AML-193 (cell line): ENCODE results near the gene SP3.

Experiments used
- DNase-seq, 2 experiments: peaks; one replicate each; lab custom pipeline; 2025; lab: John Stamatoyannopoulos, UW

The SP3 gene

DNA sequence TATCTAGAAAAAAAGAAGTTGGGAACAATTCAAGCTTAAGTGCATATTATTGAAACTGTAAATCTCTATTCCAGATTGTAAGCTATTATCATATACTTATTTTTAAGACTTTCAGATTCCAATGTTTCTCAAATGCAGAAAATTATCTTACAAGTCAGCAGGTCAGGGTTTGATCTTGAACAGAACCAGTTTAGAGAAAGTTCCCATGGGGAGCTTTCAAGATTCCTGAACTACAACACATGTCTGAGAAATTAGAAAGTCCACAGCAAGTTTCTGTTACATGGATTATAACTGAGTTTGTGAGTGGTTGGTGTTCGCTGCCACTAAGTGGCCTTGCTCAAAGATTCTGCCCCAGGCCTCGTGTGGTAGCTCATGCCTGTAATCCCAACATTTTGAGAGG lies 31.6 kb upstream of the SP3 start:
- no peak for DNase-seq

DNA sequence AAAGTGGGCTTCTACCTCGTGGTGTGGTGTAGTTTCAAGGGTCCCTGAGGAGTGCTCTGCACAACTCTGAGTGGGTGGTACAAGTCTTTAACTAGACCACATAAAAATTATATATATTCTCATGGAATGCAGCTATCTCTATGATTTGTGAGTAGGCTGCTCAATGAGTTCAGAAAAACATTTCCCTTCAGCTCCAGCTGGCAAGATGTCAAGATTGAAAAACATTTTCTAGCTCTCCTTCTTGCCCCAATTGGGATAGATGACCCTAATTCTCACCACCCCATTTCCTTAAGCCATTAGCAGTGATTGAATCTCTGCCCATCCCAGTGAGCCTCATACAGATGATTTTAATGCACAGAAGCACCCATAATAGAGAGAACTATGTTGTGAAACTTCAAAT lies 28.3 kb upstream of the SP3 start:
- no peak for DNase-seq

DNA sequence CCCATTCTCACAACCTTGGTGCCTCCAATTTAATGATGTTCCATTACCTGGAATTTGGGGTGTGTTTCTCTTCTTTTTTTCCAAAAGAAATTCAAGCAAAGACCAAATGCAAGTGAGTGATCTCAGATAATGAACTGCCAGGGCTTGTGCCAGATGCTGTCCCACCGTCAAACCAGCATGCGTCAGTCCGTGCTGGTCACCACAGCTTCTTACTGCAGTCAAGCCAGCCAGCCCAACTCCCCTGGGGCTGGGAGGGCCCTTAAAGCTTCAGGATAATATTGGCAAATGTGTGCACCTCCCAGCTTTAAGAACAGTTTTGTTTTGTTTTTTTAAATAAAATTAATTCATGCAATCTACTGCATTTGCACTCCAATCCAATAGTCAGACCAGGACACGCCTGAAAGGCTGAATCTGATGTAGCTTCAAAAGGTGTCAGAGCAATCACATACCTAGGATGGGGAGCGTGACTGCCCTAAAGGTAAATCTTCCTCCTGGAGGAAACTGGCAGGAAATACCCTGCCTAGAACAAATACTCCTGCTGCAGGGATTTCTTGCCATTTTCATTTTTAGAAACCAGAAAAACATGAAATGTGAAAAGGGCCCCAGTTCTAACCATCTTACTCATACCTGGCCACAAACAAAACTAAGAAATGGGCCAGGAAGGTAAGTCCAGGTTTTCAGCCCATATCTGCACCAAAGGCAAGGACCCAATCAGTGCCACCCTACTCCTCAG lies 26.8 kb upstream of the SP3 start:
- DNase-seq, result no peak

DNA sequence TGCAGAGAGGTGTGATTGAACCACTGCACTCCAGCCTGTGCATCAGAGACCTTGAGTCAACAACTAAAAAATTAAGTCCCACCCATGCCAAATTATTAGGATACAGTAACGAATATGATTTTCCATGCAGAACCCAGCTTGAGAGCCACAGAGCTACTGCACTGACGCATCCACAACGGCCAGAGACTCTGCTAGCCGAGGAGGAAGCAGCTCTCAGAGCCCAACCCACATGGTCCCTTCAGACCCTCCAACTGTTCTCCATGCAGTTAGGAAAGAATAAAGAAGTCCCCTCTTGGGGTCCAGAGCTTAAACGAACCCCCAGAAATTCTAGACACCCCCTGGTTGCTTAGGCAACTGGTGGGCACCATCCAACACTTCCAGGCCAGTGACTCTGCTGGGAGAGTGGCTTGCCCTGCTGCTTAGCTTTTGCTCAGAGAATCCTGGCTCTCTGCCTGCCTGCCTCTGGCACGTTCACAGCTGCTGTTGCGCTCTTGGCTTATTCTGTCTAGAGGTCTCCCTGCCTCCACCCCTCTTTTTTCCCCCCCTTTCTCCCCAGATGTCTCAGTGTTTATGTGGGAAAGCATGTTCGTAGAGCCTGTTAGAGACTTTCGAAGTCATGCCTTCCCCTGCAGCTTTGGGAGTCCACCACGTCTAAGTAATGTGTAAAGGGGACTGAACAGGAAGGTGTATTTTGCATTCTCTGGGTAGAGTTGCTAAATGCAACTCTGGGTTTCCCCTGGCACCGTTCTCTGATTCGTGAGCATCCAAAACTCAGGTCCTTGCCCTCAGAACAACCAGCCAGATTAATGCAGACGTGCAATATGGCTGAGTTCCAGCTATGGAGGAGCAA lies 26.0 kb upstream of the SP3 start:
- no peak for DNase-seq

DNA sequence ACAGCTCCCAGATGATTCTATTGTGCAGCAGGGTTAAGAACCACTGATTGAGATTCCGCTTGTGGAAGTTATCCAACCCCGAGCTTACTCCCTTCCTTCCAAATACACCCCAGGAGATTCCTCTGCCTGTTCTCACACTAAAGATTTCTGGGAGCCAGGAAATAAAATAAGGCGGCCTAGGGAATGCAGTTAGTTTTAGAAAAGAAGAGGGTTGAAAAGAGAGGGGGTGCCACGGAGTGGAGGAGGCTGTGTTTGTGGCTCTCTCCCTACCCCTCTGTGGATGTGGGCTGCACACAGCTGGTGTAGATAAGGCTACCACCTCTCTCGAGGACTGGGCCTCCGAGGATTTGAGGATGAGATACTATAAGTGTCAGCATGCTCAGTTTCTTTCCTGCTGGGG lies 25.1 kb upstream of the SP3 start:
- no peak for DNase-seq

DNA sequence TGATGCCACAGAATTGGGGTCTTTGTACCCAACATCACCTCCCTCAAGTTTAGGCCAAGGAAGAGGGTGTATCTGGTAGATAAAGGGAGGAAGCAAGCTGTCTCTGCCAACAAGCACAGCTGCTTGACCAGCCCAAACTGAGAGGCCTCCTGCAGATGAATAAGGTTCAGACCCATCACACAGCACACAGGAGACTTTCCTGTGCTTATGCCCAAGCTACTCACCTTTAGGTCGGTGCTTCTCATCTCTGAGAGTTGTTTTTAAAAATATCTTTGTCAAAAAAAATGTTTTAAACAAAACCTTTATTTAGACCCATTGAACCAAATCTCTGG lies 24.7 kb upstream of the SP3 start:
- DNase-seq, result no peak

DNA sequence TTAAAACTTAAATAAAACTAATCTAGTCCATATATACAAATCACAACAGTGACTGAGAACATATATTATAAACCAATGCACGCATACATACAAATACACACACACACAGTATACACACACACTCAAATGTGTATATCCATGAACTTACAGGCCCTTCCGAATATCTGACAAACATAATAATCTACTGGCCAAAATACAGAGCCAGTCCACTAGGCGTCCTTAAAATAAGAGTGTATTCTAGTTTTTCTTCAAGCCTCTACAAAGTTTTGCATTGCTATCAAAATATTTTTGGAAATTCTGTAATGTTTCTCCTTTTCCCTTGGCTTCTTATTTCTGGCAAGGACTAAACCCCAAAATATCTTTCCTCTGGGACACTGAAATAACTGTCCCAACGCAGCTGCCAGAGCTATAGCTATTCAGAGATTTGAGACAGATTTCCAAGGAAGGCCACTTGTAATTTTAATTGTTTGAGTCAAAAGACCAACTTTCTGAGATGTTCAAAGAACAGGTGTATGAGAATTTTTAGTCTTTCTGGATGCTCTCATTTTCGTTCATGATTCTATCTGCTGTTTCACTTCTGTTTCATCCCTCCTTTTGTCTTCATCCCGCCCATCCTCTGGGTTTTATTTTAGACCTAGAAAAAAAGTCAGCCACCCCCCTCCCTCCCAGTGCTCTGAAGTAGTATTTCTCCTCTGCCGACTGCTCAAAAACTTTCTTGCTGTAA lies 24.1 kb upstream of the SP3 start:
- no peak for DNase-seq

DNA sequence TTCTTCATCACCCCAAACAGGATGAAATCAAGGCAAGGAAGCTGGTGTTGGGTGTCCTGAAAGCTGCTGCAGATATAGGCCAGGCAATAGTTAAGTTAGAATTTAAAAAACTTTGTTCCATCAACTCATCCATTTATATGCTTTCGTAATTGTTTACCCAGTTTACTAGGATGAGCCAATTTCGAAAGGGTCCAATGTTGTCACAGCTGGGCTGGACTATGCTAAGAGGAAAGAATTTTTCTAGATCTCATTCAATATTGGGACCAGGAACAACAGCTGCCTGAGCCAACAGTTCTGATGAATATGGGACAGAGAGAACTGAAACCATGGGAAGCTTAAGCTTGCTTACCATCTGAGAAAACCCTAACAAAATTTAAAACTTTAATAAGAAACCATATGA lies 21.6 kb upstream of the SP3 start:
- no peak for DNase-seq

DNA sequence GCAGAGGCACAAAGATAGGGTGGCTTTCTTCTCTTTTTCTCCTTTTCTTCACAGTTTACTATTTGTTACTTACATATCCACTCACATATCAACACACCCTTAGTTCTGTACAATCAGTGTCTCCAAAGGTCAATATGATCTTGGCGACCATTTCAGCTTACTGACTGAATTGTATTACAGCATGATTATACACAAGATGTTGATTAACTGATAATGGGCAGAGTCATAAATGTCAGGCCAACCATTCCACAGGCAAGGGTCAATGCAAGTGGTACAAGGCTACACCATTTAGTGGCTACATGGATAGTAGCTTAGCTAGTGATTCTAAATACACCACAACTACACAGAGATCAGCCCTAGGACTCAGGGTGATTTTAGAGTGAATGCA lies 20.4 kb upstream of the SP3 start:
- no peak for DNase-seq

DNA sequence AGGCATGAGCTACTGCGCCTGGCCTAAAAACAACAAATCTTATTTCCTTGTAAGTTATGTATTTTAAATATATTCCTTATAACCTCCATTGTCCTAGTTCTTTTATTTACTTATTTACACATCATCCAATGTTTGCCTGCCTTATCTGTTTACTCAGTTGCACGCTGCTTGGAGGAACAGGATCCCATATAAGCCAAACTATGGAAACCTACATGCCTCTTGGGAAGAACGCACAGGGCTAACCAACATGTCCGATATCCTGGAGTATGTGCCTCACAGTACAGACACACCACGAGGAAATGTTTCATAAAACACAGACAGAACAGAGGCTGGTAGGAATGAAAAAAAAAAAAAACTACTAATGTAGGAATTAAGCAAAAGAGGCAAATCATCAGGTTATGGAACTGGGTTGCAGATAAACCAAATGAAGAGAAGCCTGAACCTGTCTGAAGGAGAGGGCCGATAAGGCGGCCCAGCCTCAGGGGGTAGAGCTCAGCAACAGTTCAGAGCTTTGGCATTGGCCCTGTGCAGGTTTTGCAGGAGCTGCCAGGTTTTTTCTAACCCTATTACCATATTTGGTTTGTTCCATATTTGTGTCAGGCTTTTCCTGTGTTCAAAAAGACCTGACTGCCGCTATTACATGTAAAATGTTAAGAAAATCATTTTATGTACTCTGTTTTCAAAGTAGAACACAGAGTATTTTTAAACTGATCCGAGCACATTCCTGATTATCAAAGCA lies 19.9 kb upstream of the SP3 start:
- no peak for DNase-seq

DNA sequence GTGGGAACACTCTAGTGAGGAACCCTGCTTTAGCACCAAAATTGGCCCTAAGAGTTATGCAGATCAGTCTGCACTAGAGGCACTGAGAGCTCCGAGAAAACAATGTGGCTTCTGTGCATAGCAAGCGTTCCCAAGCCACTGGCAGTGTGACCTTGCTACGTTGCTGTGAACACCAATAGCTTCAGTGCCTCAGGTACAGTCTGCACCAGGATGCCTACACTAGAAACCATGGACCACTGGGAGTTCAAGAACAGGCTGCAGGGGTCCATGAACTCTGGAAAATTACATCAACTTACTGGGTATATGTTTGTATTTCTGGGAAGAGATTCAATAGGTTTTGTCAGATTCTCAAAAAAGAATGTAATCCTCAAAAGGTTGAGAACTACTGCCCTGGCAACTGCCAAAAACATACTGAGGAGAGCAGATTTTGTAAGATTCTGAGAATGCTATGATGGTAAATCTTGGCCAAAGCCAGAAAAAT lies 18.3 kb upstream of the SP3 start:
- DNase-seq, result no peak

DNA sequence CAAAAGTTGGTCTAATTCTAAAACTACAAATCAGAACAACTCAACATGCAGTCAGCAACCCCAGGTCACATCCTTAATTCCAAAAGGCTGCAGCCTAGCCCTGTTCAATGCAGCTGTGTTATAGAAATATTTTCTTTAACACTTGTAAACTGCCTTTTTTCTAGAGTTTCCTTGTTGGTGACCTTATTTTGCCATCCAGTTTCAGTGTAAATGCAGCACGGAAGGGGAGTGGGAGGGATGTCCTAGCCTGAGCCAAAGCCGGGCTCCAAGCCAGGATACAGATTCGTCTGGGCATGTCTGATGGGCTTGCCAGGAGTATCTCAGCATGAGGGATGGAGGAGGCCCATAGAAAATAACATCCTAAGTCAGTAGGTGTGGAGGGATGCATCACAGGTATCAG lies 17.7 kb upstream of the SP3 start:
- DNase-seq, result no peak

DNA sequence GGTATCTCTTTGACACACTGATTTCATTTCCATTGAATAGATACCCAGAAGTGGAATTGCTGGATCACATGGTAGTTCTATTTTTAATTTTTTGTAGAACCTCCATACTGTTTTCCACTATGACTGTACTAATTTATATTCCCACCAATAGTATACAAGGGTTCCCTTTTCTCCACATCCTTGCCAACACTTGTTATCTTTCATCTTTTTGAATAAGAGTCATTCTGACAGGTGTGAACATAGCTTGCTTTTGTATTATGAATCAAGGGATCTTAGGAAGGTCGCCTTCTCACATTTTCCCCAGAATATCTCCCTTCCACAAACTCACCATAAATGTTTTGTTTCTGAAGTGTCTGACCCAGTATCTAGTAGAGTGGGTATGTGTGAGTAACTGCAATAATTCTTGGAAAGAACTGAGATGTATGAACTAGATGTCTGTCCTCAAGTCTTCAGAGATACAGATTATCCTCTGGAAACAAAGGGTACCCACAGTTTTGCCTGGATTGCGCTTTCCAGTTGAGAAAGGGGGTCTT lies 17.1 kb upstream of the SP3 start:
- no peak for DNase-seq

DNA sequence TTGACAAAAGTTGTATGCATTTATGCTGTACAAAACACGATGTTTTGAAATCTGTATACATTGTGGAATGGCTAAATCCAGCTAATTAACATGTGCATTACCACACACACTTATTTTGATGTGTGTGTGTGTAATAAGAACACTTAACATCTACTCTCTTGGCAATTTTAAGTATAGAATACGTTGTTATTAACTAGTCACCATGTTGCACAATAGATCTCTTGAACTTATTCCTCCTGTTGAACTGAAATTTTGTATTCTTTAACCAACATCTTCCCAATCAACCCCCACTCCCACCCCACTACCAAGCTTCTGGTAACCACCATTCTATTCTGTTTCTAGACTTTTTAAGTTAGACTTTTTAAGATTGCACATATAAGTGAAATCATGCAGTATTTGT lies 16.3 kb upstream of the SP3 start:
- DNase-seq, result no peak

DNA sequence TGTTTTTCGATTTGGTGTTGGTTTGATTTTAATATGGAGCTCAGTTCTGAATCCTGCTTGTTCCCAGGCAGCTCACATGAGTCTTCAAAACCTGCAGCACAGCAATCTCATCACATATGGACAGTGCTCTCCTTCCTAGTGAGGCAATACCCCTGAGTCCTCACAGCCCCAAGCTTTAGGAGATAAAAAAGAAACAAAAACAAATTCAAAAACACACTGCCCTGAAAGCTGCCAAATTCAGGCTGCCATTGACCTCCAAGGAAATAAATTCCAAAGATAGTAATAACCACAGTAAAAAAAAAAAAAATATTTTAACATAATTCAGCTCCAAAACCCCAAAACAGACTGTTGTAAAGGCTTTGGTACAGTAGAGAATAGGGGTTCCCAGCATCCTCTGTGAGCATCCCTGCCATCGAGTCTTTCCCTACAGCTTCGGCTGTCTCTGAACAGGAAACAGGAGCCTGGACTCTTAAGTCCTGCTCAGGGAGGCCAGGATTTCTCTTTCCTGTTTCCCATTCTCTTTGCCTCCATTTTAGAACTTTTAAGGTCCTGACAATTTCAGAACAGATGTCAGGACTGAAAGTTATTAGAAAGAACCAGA lies 14.7 kb upstream of the SP3 start:
- no peak for DNase-seq

DNA sequence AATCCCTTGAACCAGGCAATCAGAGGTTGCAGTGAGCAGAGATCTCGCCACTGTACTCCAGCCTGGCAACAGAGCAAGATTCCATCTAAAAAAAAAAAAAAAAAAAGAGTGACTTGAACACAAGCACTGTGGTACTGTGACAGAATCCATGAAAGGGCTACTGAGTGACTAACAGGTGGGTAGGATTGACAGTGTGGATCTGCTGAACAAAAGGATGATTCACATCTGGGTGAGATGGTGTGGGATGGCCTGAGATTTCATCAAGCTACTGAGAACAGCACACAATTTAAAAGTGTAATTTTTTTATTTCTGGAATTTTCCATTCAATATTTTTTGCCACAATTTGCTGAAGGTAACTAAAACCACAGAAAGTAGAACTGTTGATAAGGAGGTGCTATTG lies 13.3 kb upstream of the SP3 start:
- DNase-seq, result no peak

DNA sequence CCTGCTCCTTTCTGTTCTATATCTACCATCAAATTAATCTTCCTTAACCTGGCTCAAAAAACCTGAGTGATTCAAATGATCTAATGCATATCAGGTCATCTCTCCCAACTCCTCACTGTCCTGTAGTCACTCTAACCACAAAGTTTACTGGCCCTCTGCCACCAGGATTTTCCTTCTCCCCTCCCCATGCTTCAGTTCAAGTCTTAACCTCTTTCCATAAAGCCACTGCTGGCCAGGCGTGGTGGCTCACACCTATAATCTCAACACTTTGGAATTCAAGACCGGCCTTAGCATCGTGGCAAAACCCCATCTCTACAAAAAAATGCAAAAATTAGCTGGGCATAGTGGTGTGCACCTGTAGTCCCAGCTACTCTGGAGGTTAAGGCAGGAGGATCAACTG lies 7.5 kb upstream of the SP3 start:
- no peak for DNase-seq

DNA sequence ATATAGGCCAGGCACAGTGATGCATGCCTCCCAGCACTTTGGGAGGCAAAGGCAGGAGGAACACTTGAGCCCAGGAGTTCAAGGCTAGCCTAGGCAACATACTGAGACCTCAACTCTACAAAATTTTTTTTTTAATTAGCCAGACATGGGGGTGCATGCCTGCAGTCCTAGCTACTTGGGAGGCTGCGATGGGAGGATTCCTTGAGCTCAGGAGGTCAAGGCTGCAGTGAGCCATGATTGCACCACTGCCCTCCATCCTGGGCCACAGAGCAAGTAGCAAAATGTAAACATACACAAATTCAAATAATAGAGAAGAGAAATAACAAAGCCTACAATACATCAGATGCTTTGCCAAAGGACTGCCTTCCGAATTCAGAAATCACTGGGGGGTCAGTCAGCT lies 7.0 kb upstream of the SP3 start:
- DNase-seq, result no peak

DNA sequence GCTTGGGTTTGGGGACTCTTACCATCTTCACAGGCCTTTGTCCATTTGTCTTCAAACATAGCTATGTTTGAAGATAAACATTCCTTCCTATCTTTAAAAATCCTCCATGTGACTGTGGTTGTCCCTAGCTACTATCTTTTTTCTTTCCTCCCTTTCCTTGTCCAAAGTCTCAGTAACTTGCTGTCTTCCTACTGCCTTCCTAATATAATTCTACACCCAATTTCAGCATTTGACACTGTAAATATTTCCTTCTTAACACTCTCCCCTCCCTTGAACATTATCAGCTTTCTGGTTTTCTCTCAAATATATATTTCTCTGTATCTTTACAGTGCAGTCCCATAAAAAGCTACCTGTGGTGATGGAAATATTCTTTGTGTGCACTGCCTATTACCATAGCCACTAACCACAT lies 5.3 kb upstream of the SP3 start:
- DNase-seq, result no peak

DNA sequence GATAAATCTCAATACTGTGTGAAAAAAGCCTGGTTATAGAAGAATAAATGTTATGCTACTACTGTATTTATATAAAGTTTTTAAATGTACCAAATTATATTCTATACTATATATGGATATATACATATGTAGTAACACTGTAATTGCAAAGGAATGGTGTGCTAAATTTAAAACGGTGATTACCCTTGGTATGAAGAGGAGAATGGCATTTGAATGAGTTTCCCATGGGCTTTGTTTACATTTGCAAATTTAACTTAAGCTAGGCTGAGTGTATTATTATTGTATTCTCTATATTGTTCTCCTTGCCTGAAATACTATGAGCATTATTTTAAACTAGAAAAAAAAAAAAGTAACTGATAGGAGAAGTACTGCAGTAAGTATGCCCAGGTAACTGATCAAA lies 4.7 kb upstream of the SP3 start:
- no peak for DNase-seq

DNA sequence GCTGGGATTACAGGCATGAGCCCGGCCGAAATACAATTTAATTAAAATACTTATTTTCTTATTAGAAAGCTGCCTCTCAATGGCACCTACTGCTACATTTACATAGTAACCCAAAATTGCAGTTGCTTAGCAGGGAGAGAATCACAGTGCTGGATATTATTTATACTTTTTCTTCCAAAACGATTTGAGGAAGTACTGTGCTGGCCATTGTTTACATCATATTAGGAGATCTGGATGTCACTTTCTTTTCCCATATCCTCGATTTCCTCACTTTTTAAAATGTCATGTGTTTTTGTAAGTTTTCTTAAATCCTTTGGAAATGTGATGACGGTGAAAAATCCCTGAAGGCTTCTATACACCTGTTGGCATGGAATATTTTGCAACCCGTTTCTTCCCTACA lies 3.4 kb upstream of the SP3 start:
- DNase-seq, result no peak
